Astrocyte (in vitro differentiated cells and primary cell): Measurements from ENCODE around the gene C14orf39. TPM values are rescaled to one million over a fixed set of nuclear protein-coding genes. Genes with fewer than 3 reads are reported as not detected.

Source experiments
- DNase-seq: peaks from one replicate; pipeline ENCODE4 v3.0.0-alpha.2; 2010; ENCODE audit warnings: low read depth
- FAIRE-seq: peaks from 2 replicates; lab custom pipeline; 2011; peaks lifted over from hg19 to GRCh38; lab: Jason Lieb, UNC
- H2AFZ ChIP-seq: 2 replicates; pipeline ENCODE4 v1.6.0; 2012; ENCODE audit warnings: low read depth, low read length, inconsistent platforms
- H3K27ac ChIP-seq: 2 replicates; pipeline ENCODE4 v1.5.1; 2011; ENCODE audit warnings: low read depth, low read length, inconsistent platforms
- H3K27me3 ChIP-seq: 2 replicates; pipeline ENCODE4 v1.6.0; 2011; ENCODE audit warnings: low read length, inconsistent platforms; ENCODE audit not compliant: insufficient read depth
- H3K36me3 ChIP-seq: 2 replicates; pipeline ENCODE4 v1.5.1; 2011; ENCODE audit warnings: low read length, inconsistent platforms; ENCODE audit not compliant: insufficient read depth
- H3K4me1 ChIP-seq: 2 replicates; pipeline ENCODE4 v1.5.1; 2011; ENCODE audit warnings: low read length, inconsistent platforms; ENCODE audit not compliant: insufficient read depth
- H3K4me2 ChIP-seq: 2 replicates; pipeline ENCODE4 v1.6.0; 2012; ENCODE audit warnings: low read length, inconsistent platforms
- H3K4me3 ChIP-seq: 2 replicates; pipeline ENCODE4 v1.5.1; 2011; ENCODE audit warnings: low read depth, mild to moderate bottlenecking, low read length, inconsistent platforms; ENCODE audit not compliant: insufficient read depth
- H3K79me2 ChIP-seq: 2 replicates; pipeline ENCODE4 v1.6.0; 2012; ENCODE audit warnings: mild to moderate bottlenecking, low read length, inconsistent platforms; ENCODE audit not compliant: insufficient read depth
- H3K9ac ChIP-seq: 2 replicates; pipeline ENCODE4 v1.6.0; 2012; ENCODE audit warnings: mild to moderate bottlenecking, low read length, inconsistent platforms
- H3K9me3 ChIP-seq: 2 replicates; pipeline ENCODE4 v1.5.1; 2012; ENCODE audit warnings: low read depth, mild to moderate bottlenecking, low read length, inconsistent platforms; ENCODE audit not compliant: insufficient read depth
- H4K20me1 ChIP-seq: 2 replicates; pipeline ENCODE4 v1.6.0; 2012; ENCODE audit warnings: low read length, inconsistent platforms; ENCODE audit not compliant: insufficient read depth
- H3K27ac Mint-ChIP-seq: one replicate; pipeline ENCODE4 v1.8.0; 2021; ENCODE audit warnings: mild to moderate bottlenecking, mixed read lengths; ENCODE audit not compliant: unreplicated experiment
- H3K27me3 Mint-ChIP-seq: one replicate; pipeline ENCODE4 v1.8.0; 2021; ENCODE audit warnings: low read depth, mixed read lengths; ENCODE audit not compliant: unreplicated experiment
- H3K36me3 Mint-ChIP-seq: one replicate; pipeline ENCODE4 v1.8.0; 2021; ENCODE audit warnings: low read depth, mixed read lengths; ENCODE audit not compliant: unreplicated experiment
- H3K4me1 Mint-ChIP-seq: one replicate; pipeline ENCODE4 v1.8.0; 2021; ENCODE audit warnings: low read depth, mixed read lengths; ENCODE audit not compliant: unreplicated experiment
- H3K4me3 Mint-ChIP-seq: one replicate; pipeline ENCODE4 v1.8.0; 2021; ENCODE audit warnings: mild to moderate bottlenecking, moderate library complexity, mixed read lengths; ENCODE audit not compliant: unreplicated experiment
- H3K9me3 Mint-ChIP-seq: one replicate; pipeline ENCODE4 v1.8.0; 2021; ENCODE audit warnings: mild to moderate bottlenecking, mixed read lengths; ENCODE audit not compliant: unreplicated experiment
- EZH2 ChIP-seq: IDR thresholded peaks from 2 replicates; pipeline ENCODE4 v1.6.1; 2012; ENCODE audit warnings: mild to moderate bottlenecking, low read length, inconsistent platforms; ENCODE audit not compliant: insufficient read depth
- total RNA-seq: library from RNA; stranded (reverse); gene quantifications from 2 replicates; pipeline ENCODE4 v1.2.1, GENCODE V29; 2021
- TF ChIP-seq, protein P1 (sequence below): IDR thresholded peaks from 2 replicates; pipeline ENCODE4 v1.5.1; 2011; ENCODE audit warnings: low read depth, mild to moderate bottlenecking, inconsistent platforms, low read length, moderate library complexity; ENCODE audit not compliant: insufficient read depth

Gene C14orf39
- total RNA-seq, 1 donor from 2014 or later, result 2.1 TPM

GRCh38 chr14:60495946-60496345 is 10.1 kb upstream of the C14orf39 start:
- no peaks in the 10 kb centered on the region for H3K9me3 ChIP-seq
- FAIRE-seq, result no peak
- no peak overlapping the region for H3K4me3 Mint-ChIP-seq
- no peak overlapping the region for H3K27ac Mint-ChIP-seq
- no peak overlapping the region for H3K9ac ChIP-seq
- no peaks in the 10 kb centered on the region for H4K20me1 ChIP-seq
- H3K36me3 ChIP-seq, result no peaks in the 10 kb centered on the region
- H3K79me2 ChIP-seq, result no peaks in the 10 kb centered on the region
- no peak overlapping the region for H2AFZ ChIP-seq
- DNase-seq, result no peak
- H3K27me3 ChIP-seq, result no peaks in the 10 kb centered on the region
- no peaks in the 10 kb centered on the region for H3K9me3 Mint-ChIP-seq
- no peak overlapping the region for H3K4me2 ChIP-seq
- H3K4me1 ChIP-seq, result no peaks in the 10 kb centered on the region
- H3K4me3 ChIP-seq, result no peak overlapping the region
- H3K27ac ChIP-seq, result no peak overlapping the region
- TF ChIP-seq EZH2, result no peak
- TF ChIP-seq, protein P1, sequence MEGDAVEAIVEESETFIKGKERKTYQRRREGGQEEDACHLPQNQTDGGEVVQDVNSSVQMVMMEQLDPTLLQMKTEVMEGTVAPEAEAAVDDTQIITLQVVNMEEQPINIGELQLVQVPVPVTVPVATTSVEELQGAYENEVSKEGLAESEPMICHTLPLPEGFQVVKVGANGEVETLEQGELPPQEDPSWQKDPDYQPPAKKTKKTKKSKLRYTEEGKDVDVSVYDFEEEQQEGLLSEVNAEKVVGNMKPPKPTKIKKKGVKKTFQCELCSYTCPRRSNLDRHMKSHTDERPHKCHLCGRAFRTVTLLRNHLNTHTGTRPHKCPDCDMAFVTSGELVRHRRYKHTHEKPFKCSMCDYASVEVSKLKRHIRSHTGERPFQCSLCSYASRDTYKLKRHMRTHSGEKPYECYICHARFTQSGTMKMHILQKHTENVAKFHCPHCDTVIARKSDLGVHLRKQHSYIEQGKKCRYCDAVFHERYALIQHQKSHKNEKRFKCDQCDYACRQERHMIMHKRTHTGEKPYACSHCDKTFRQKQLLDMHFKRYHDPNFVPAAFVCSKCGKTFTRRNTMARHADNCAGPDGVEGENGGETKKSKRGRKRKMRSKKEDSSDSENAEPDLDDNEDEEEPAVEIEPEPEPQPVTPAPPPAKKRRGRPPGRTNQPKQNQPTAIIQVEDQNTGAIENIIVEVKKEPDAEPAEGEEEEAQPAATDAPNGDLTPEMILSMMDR, result no peak
- H3K4me1 Mint-ChIP-seq, result no peaks in the 10 kb centered on the region
- H3K36me3 Mint-ChIP-seq, result no peaks in the 10 kb centered on the region
- peaks cover 22% of the 10 kb centered on the region for H3K27me3 Mint-ChIP-seq

GRCh38 chr14:60490270-60490669 is 4.4 kb upstream of the C14orf39 start:
- H3K27ac ChIP-seq, result no peak overlapping the region
- peaks cover 25% of the 10 kb centered on the region for H3K27me3 ChIP-seq
- H3K4me1 Mint-ChIP-seq, result no peaks in the 10 kb centered on the region
- no peaks in the 10 kb centered on the region for H3K9me3 ChIP-seq
- no peaks in the 10 kb centered on the region for H3K9me3 Mint-ChIP-seq
- DNase-seq, result no peak
- H3K36me3 ChIP-seq, result no peaks in the 10 kb centered on the region
- H3K4me1 ChIP-seq, result no peaks in the 10 kb centered on the region
- no peak for TF ChIP-seq EZH2
- TF ChIP-seq, protein P1, result no peak
- FAIRE-seq, result no peak
- H3K4me3 Mint-ChIP-seq, result no peak overlapping the region
- no peak overlapping the region for H2AFZ ChIP-seq
- H3K4me3 ChIP-seq, result no peak overlapping the region
- H3K9ac ChIP-seq, result no peak overlapping the region
- H3K4me2 ChIP-seq, result no peak overlapping the region
- H3K27ac Mint-ChIP-seq, result no peak overlapping the region
- H4K20me1 ChIP-seq, result no peaks in the 10 kb centered on the region
- no peaks in the 10 kb centered on the region for H3K79me2 ChIP-seq
- peaks cover 10% of the 10 kb centered on the region for H3K27me3 Mint-ChIP-seq
- H3K36me3 Mint-ChIP-seq, result no peaks in the 10 kb centered on the region

DNA sequence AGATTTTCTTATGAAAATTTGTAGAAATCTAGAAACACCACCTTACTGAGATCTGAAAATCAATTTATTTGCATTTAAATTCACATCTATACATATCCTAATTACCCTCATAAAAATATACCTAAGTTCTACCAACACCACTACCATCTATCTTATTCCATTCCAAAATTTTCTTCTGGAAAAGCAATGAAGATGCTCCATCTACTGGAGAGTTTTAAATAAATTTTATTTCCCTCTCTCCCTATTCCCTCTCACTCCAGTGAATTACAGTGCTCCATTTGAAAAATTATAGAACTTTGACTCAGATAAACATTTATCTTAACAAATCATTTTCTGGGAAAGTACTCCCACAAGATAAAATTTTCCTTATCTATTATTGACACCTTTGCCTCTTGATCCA is 2.3 kb upstream of the C14orf39 start:
- no peaks in the 10 kb centered on the region for H3K4me1 Mint-ChIP-seq
- H2AFZ ChIP-seq, result no peak overlapping the region
- DNase-seq, result no peak
- no peak overlapping the region for H3K9ac ChIP-seq
- H3K4me1 ChIP-seq, result no peaks in the 10 kb centered on the region
- H3K27me3 Mint-ChIP-seq, result peaks cover 5% of the 10 kb centered on the region
- H3K27ac Mint-ChIP-seq, result no peak overlapping the region
- H3K4me3 Mint-ChIP-seq, result no peak overlapping the region
- H3K79me2 ChIP-seq, result no peaks in the 10 kb centered on the region
- no peak overlapping the region for H3K27ac ChIP-seq
- no peaks in the 10 kb centered on the region for H3K9me3 Mint-ChIP-seq
- no peaks in the 10 kb centered on the region for H3K36me3 Mint-ChIP-seq
- H4K20me1 ChIP-seq, result no peaks in the 10 kb centered on the region
- H3K4me2 ChIP-seq, result no peak overlapping the region
- H3K4me3 ChIP-seq, result no peak overlapping the region
- H3K9me3 ChIP-seq, result no peaks in the 10 kb centered on the region
- no peak for FAIRE-seq
- peaks cover 37% of the 10 kb centered on the region for H3K27me3 ChIP-seq
- no peaks in the 10 kb centered on the region for H3K36me3 ChIP-seq
- TF ChIP-seq, protein P1, result no peak
- TF ChIP-seq EZH2, result no peak
